K562 (cell line): ENCODE measurements around the gene RUFY2. TPM values are rescaled to one million over a fixed set of nuclear protein-coding genes. Genes with fewer than 3 reads are reported as not detected.
A peak's percentile ranks its signal among the peaks of the same experiment; 100 is the strongest.

Source experiments
- ATAC-seq: fragments of 200-7000 bp; cut with Tn5 transposase; 3 replicates; pipeline ENCODE4 v1.9.1; 2020; ENCODE audit warnings: moderate library complexity
- BruUV-seq: library from RNA; stranded (reverse); fragments of 400-500 nt; replicated peaks from 2 replicates; lab custom pipeline; 2021; lab: Mats Ljungman, UMichigan
- CTCF ChIA-PET: fragments of 300-600 bp; formaldehyde crosslinking; extraction: SDS; loops from one replicate; lab custom pipeline; 2021; ENCODE audit warnings: low intra/inter-chr PET ratio; lab: Yijun Ruan, JAX
- POLR2A ChIA-PET: fragments of 300-600, 350-650 bp; sonication (Branson Sonifier 250); formaldehyde crosslinking; extraction: SDS; loops from one replicate; lab custom pipeline; 2021; ENCODE audit warnings: antibody characterized with exemption, inconsistent platforms; lab: Yijun Ruan, JAX
- DNase-seq, 4 experiments: peaks; one replicate each; pipeline versions ENCODE4 v3.0.0 to v3.0.0-alpha.2; 2011 to 2018; ENCODE audit warnings: low spot score in 3 of 4, mixed read lengths in 3 of 4; ENCODE audit errors: extremely low read depth in 1 of 4
- FAIRE-seq: peaks from 2 replicates; lab custom pipeline; 2011; peaks lifted over from hg19 to GRCh38; lab: Jason Lieb, UNC
- H2AFZ ChIP-seq: 2 replicates; pipeline ENCODE4 v1.6.0; 2011; ENCODE audit warnings: low read depth, low read length, control low read depth, inconsistent platforms
- H3K27ac ChIP-seq: fragments of 200-600 bp; 3 replicates; pipeline ENCODE4 v1.8.0; 2011; ENCODE audit warnings: low read depth, mild to moderate bottlenecking, control low read depth, inconsistent platforms, low read length, moderate library complexity, mixed read lengths; ENCODE audit errors: extremely low read depth
- H3K27me3 ChIP-seq, 2 experiments: fragments of 300-600 bp in 1 of 2; 2 replicates in 1 of 2; 3 replicates in 1 of 2; pipeline versions ENCODE4 v1.6.0 to v1.8.0; 2011; ENCODE audit warnings: inconsistent platforms in 2 of 2, low read length in 2 of 2, mild to moderate bottlenecking in 1 of 2, mixed read lengths in 1 of 2, moderate library complexity in 1 of 2; ENCODE audit not compliant: control insufficient read depth in 2 of 2, insufficient read depth in 2 of 2
- H3K36me3 ChIP-seq: fragments of 300-600 bp; 3 replicates; pipeline ENCODE4 v1.8.0; 2011; ENCODE audit warnings: mild to moderate bottlenecking, low read length, inconsistent platforms; ENCODE audit not compliant: control insufficient read depth, insufficient read depth
- H3K4me1 ChIP-seq, 2 experiments: fragments of 200-600 bp in 1 of 2; replicated peaks in 1 of 2; 2 replicates in 1 of 2; 3 replicates in 1 of 2; pipeline versions ENCODE4 v1.5.1 to v1.8.0; 2011; ENCODE audit warnings: inconsistent platforms in 2 of 2, low read length in 2 of 2, mild to moderate bottlenecking in 1 of 2, mixed read lengths in 1 of 2, moderate library complexity in 1 of 2; ENCODE audit not compliant: control insufficient read depth in 2 of 2, insufficient read depth in 2 of 2
- H3K4me2 ChIP-seq: 2 replicates; pipeline ENCODE4 v1.6.1; 2011; ENCODE audit warnings: low read length, control low read depth, inconsistent platforms, mixed read lengths; ENCODE audit not compliant: insufficient read depth
- H3K4me3 ChIP-seq: fragments of 200-600 bp; sonication (generic), shearing (Covaris generic); 2 replicates; pipeline ENCODE4 v1.5.1; 2016; ENCODE audit warnings: control low read depth, inconsistent platforms
- H3K79me2 ChIP-seq: fragments of 200-600 bp; 3 replicates; pipeline ENCODE4 v1.8.0; 2011; ENCODE audit warnings: low read length, inconsistent platforms; ENCODE audit not compliant: control insufficient read depth, insufficient read depth
- H3K9ac ChIP-seq, 2 experiments: 2 replicates each; pipeline versions ENCODE4 v1.6.0 to v1.6.1; 2011; ENCODE audit warnings: low read depth in 2 of 2, low read length in 2 of 2, control low read depth in 1 of 2, inconsistent platforms in 1 of 2, mild to moderate bottlenecking in 1 of 2, mixed read lengths in 1 of 2; ENCODE audit not compliant: insufficient read depth in 1 of 2
- H3K9me1 ChIP-seq: one replicate; pipeline ENCODE4 v1.6.0; 2011; ENCODE audit warnings: inconsistent platforms, mild to moderate bottlenecking, low read length, moderate library complexity; ENCODE audit not compliant: control insufficient read depth, insufficient read depth
- H3K9me3 ChIP-seq: replicated peaks from 2 replicates; pipeline ENCODE4 v1.5.1; 2011; ENCODE audit warnings: low read depth, low read length, inconsistent platforms; ENCODE audit not compliant: control insufficient read depth, insufficient read depth
- H4K20me1 ChIP-seq: replicated peaks from 2 replicates; pipeline ENCODE4 v1.6.1; 2011; ENCODE audit warnings: low read length, inconsistent platforms, mixed read lengths; ENCODE audit not compliant: control insufficient read depth, insufficient read depth
- DMBX1 ChIP-seq: fragments of 250-450 bp; sonication (Bioruptor Pico); IDR thresholded peaks from 2 replicates; pipeline ENCODE4 v1.8.0; 2022; ENCODE audit warnings: inconsistent platforms, mild to moderate bottlenecking, moderate library complexity, borderline replicate concordance
- MCM3 ChIP-seq: fragments of 450-650 bp; IDR thresholded peaks from 2 replicates; pipeline ENCODE4 v1.6.1; 2016
- NR2C1 ChIP-seq, 2 experiments: fragments of 450-650 bp; IDR thresholded peaks; 2 replicates each; pipeline ENCODE4 v1.6.1; 2017; ENCODE audit warnings: mild to moderate bottlenecking in 2 of 2, antibody characterized with exemption in 1 of 2, inconsistent platforms in 1 of 2, missing compliant biosample characterization in 1 of 2, missing genetic modification characterization in 1 of 2
- PHB ChIP-seq: fragments of 250-450 bp; sonication (Bioruptor Pico); IDR thresholded peaks from 2 replicates; pipeline ENCODE4 v1.5.0; 2021
- TCF7 ChIP-seq: sonication (generic); IDR thresholded peaks from 2 replicates; pipeline ENCODE4 v1.6.1; 2016; ENCODE audit warnings: antibody characterized with exemption, borderline replicate concordance
- ZFP36 ChIP-seq: fragments of 150-350 bp; IDR thresholded peaks from 2 replicates; pipeline ENCODE4 v1.6.1; 2018; ENCODE audit warnings: low read length, low read depth; ENCODE audit not compliant: partially characterized antibody
- ZNF217 ChIP-seq: sonication (generic); formaldehyde crosslinking; IDR thresholded peaks from 2 replicates; pipeline ENCODE4 v1.8.0; 2022; ENCODE audit warnings: mild to moderate bottlenecking, missing genetic modification reagents
- ZNF785 ChIP-seq: fragments of 250-450 bp; sonication (Bioruptor Pico); IDR thresholded peaks from 2 replicates; pipeline ENCODE4 v1.4.0; 2020; ENCODE audit warnings: mild to moderate bottlenecking
- WGBS: fragments of 100-300 bp; shearing (Covaris generic); methylation state at CpG from one replicate; pipeline ENCODE4 v1.1.6; 2016; ENCODE audit warnings: low coverage, mixed read lengths; ENCODE audit not compliant: insufficient coverage; ENCODE audit errors: missing lambda C conversion rate; 5-methylcytosine and 5-hydroxymethylcytosine counted together
- in situ Hi-C: fragments of 300-500 bp; cut with MboI; formaldehyde crosslinking; loops from 4 replicates; pipeline ENCODE4 v1.15.0; 2018; ENCODE audit warnings: inconsistent platforms, mixed read lengths
- intact Hi-C: fragments of 100-400 bp; cut with micrococcal nuclease; formaldehyde crosslinking; loops from 2 replicates; pipeline ENCODE4 v1.14.2; 2022
- polyA plus RNA-seq, 8 experiments: library from polyadenylated mRNA; depleted of rRNA in 4 of 8; stranded (reverse) in 5 of 8; unstranded in 3 of 8; fragments of >200 nt; fragmentation: Nextera tagmentation in 2 of 8; fragmentation: Illumina TruSeq in 1 of 8; extraction: Ambion mirVana in 2 of 8; extraction: Trizol in 1 of 8; gene quantifications; 2 replicates each; pipeline versions ENCODE4 v1.2.1 to v1.2.3, GENCODE V29; 2011 to 2014; ENCODE audit warnings: inconsistent platforms in 1 of 8, missing spikeins in 1 of 8
- total RNA-seq, 7 experiments: library from RNA; depleted of rRNA in 6 of 7; stranded (reverse); fragments of >200 nt in 6 of 7; fragmentation: Illumina TruSeq in 2 of 7; extraction: Trizol in 2 of 7; gene quantifications; 2 replicates each; pipeline versions ENCODE4 v1.2.1 to v1.2.3, GENCODE V29; 2011 to 2021; ENCODE audit warnings: low replicate concordance in 1 of 7

The RUFY2 gene
- total and polyA plus RNA-seq, 9 of the 15 experiments (the other 6 are each of a cell fraction or from before 2014, with no cell fraction given): 3.7 to 20.1 (median 12.6) TPM

- 6% methylated on average over 3 of the region's 3 CpGs for WGBS
- intact Hi-C loops: loop anchor here (5.0 kb wide), 1 partner anchor 139 kb away; no protein-coding TSS in a partner anchor
- no TSS peak for BruUV-seq
Observed at GRCh38 chr10:68301301-68301700, 105.8 kb downstream of the RUFY2 start.

GRCh38 chr10:68296843-68297663 lies 110.0 kb downstream of the RUFY2 start:
- DNase-seq (no peak), ATAC-seq (peak; percentile 33), FAIRE-seq (no peak)
- no peaks in the 10 kb centered on the region for H3K36me3 ChIP-seq
- intact Hi-C loops: no loop called here
- H3K27ac ChIP-seq: no peak overlapping the region
- H3K79me2 ChIP-seq: no peaks in the 10 kb centered on the region
- CTCF ChIA-PET: no interaction called here
- H3K9me3 ChIP-seq: no peaks in the 10 kb centered on the region
- POLR2A ChIA-PET: no interaction called here
- no peaks in the 10 kb centered on the region for H3K4me1 ChIP-seq
- H2AFZ ChIP-seq: no peak overlapping the region
- H3K4me2 ChIP-seq: no peak overlapping the region
- no peak overlapping the region for H3K4me3 ChIP-seq
- peak; percentile 69 for TF ChIP-seq ZFP36
- TF ChIP-seq PHB (CRISPR knock-in tag): no peak
- in situ Hi-C loops: no loop called here
- H3K27me3 ChIP-seq: no peaks in the 10 kb centered on the region
- BruUV-seq: no TSS peak
- 25% methylated on average over 9 of the region's 9 CpGs for WGBS
- no peak overlapping the region for H3K9ac ChIP-seq
- H3K9me1 ChIP-seq: no peaks in the 10 kb centered on the region
- no peaks in the 10 kb centered on the region for H4K20me1 ChIP-seq

More at GRCh38 chr10:68301301-68301700, 105.8 kb downstream of the RUFY2 start:
- ChIA-PET POLR2A (interaction anchor here (0.8 to 1.4 kb wide), 7 partner anchors 8 to 88 kb away, joined by 3 to 7 read pairs (median 3); no protein-coding TSS in a partner anchor), CTCF (interaction anchor here (1.8 kb wide), 1 partner anchor 446 kb away, joined by 11 read pairs; no protein-coding TSS in a partner anchor)
- Histone ChIP-seq H3K4me2 (no peak overlapping the region), H3K9ac (no peak overlapping the region), H3K9me1 (no peaks in the 10 kb centered on the region), H3K79me2 (no peaks in the 10 kb centered on the region), H4K20me1 (no peaks in the 10 kb centered on the region), H3K4me1 (no peaks in the 10 kb centered on the region), H3K9me3 (no peaks in the 10 kb centered on the region), H3K36me3 (no peaks in the 10 kb centered on the region), H2AFZ (no peak overlapping the region), H3K27ac (no peak overlapping the region), H3K4me3 (no peak overlapping the region), H3K27me3 (no peaks in the 10 kb centered on the region)
- in situ Hi-C loops: loop anchor here (5.0 to 10.0 kb wide), 3 partner anchors 89 to 516 kb away; no protein-coding TSS in a partner anchor
- no peak for TF ChIP-seq TCF7
- TF ChIP-seq ZNF785 (CRISPR knock-in tag): no peak
- TF ChIP-seq MCM3: no peak
- TF ChIP-seq ZNF217: no peak
- TF ChIP-seq DMBX1 (CRISPR knock-in tag): no peak
- TF ChIP-seq NR2C1 (IDR thresholded peaks at IDR 0.05): no peak
- TF ChIP-seq NR2C1 (tag; IDR thresholded peaks at IDR 0.05): no peak
- ATAC-seq: no peak
- FAIRE-seq: no peak
- no peak for DNase-seq
